GM19099 (cell line): ENCODE measurements around the gene PABPN1L.

Experiments
- POLR2A ChIP-seq: IDR thresholded peaks from 3 replicates; pipeline ENCODE4 v1.6.1; 2011; ENCODE audit warnings: low read depth; ENCODE audit not compliant: insufficient read length; ENCODE audit errors: extremely low read depth

Gene PABPN1L

GRCh38 chr16:88892065-88892464 is 25.6 kb upstream of the PABPN1L start:
- TF ChIP-seq POLR2A = no peak

DNA sequence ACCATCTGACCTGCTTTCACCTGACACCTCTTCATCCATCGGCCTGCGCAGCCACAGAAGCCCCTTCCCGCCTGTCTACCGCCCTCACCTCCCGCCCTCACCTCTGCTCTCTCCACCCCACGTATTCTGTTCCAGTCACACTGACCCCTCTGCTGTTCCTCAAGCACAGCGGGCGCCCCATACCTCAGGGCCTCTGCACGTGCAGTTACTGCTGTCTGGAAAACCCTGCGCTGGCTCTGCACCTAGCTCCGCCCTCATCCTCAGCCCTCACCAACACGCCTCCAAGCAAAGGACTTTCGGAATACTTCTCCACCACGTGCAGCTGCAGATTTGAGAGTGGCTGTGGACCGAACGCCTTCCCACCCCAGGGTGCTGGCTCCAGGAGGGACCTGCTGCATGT is 24.6 kb upstream of the PABPN1L start:
- TF ChIP-seq POLR2A = no peak

- no peak for TF ChIP-seq POLR2A
These were observed 22.3 kb upstream of the PABPN1L start for GRCh38 chr16:88888461-88889387.

GRCh38 chr16:88888057-88888456 is 21.6 kb upstream of the PABPN1L start:
- no peak for TF ChIP-seq POLR2A

- TF ChIP-seq POLR2A = no peak
These were observed 20.5 kb upstream of the PABPN1L start for GRCh38 chr16:88886845-88887521.

- no peak for TF ChIP-seq POLR2A
These were observed 20.0 kb upstream of the PABPN1L start for GRCh38 chr16:88886420-88886844.

GRCh38 chr16:88885693-88886280 is 19.3 kb upstream of the PABPN1L start:
- no peak for TF ChIP-seq POLR2A

DNA sequence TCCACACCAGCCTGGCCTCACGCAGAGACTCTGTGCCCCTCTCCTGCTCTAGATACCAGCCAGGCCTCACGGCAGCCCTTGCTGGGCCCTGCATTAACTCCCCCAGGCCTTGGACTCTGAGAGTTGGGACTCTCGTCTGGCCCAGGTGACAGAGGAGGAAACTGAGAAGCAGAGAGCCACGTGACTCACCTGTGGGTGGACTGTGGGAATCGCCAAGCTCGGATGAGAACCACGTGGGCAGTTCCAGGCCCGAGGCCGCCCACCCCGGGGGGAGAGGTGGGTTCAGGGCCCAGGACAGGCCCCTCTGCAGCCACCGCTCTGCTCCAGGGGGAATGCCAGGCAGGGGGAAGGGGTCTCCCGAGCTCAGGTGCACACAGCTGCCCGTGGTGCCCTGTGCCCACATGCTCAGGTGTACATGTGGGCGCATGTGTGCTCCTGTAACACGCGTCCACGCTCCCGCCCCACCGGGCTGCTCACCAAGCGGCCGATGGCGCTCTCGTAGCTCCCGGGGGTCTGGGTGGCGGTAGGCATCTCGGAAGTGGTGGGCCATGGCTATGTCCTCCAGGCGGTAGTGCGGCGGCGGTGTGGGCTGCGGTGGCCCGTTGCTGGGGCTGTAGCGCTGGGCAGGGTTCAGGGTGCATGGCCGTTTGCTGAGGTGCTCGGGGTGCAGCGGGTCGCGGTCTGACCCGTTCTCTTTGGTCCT is 18.3 kb upstream of the PABPN1L start:
- no peak for TF ChIP-seq POLR2A

GRCh38 chr16:88883946-88884345 is 17.5 kb upstream of the PABPN1L start:
- no peak for TF ChIP-seq POLR2A

- TF ChIP-seq POLR2A = no peak
These were observed 16.8 kb upstream of the PABPN1L start for GRCh38 chr16:88883117-88883895.

- no peak for TF ChIP-seq POLR2A
These were observed 16.0 kb upstream of the PABPN1L start for GRCh38 chr16:88882358-88883030.

DNA sequence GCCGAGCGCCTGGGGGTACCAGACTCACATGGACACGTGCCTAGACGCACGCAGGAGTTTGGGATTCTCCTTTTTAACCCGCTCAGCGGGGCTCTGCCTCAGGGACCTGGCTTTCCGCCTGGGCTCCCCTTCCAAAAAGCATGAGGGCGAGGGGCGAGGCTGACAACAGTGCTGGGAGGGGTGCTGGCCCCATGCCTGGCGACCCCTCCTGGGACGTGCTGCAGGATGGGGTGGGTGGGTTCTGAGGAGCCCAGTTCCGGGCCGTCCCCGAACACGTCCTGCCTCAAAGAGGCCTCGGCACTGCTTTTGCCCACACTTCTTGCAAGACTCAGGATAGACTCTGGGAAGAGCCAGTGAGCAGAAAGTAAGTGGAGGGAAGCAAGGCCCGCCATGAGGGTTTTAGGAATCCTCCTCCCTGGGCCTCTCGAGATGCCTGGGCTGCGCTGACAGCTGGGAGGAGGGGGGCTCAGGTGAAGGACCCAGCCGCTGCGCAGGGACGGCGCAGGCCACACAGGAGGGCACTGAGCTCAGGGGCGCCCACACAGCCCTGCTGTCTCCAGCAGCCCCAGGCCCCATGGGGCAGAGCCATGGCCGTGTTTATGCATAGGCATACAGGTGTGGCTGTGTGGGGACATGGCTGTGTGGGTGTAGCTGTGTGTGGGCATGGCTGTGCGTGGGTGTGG is 15.4 kb upstream of the PABPN1L start:
- no peak for TF ChIP-seq POLR2A

GRCh38 chr16:88881007-88881615 is 14.7 kb upstream of the PABPN1L start:
- no peak for TF ChIP-seq POLR2A
